T follicular helper cell (primary cell): ENCODE results near the gene GPD1L.
"Not testable (repeated sequence)": the region's sequence is repeated elsewhere in the genome, so short reads cannot be mapped to it uniquely, and the experiment has no call there.

ENCODE experiments used
- DNase-seq: peaks from one replicate; pipeline ENCODE4 v3.0.0-alpha.2; 2020; ENCODE audit warnings: low read depth

Gene GPD1L

GRCh38 chr3:32105291-32106131 is 909 bp upstream of the GPD1L start:
- DNase-seq = no peak

- DNase-seq = no peak
These were observed 526 bp downstream of the GPD1L start for GRCh38 chr3:32106929-32107362.

- DNase-seq = not testable (repeated sequence)
These were observed 1.8 kb downstream of the GPD1L start for GRCh38 chr3:32108224-32108623.

- DNase-seq = no peak
These were observed 2.8 kb downstream of the GPD1L start for GRCh38 chr3:32109256-32109655.

- no peak for DNase-seq
These were observed 3.9 kb downstream of the GPD1L start for GRCh38 chr3:32110233-32110760.

- DNase-seq = no peak
These were observed 5.1 kb downstream of the GPD1L start for GRCh38 chr3:32111560-32111959.

GRCh38 chr3:32113566-32113965 is 7.1 kb downstream of the GPD1L start:
- DNase-seq = no peak

- DNase-seq = no peak
These were observed 7.6 kb downstream of the GPD1L start for GRCh38 chr3:32113981-32114545.

GRCh38 chr3:32114546-32115386 is 8.3 kb downstream of the GPD1L start:
- peak; percentile 64 for DNase-seq

GRCh38 chr3:32117320-32117719 is 10.9 kb downstream of the GPD1L start:
- DNase-seq = no peak

- DNase-seq = no peak
These were observed 11.8 kb downstream of the GPD1L start for GRCh38 chr3:32118215-32118614.

GRCh38 chr3:32120471-32120870 is 14.1 kb downstream of the GPD1L start:
- no peak for DNase-seq

- DNase-seq = no peak
These were observed 14.7 kb downstream of the GPD1L start for GRCh38 chr3:32121137-32121536.

- DNase-seq = no peak
These were observed 17.2 kb downstream of the GPD1L start for GRCh38 chr3:32123620-32124019.

- DNase-seq = no peak
These were observed 18.6 kb downstream of the GPD1L start for GRCh38 chr3:32125012-32125411.

GRCh38 chr3:32126305-32127015 is 20.0 kb downstream of the GPD1L start:
- no peak for DNase-seq

GRCh38 chr3:32127219-32127826 is 20.9 kb downstream of the GPD1L start:
- no peak for DNase-seq

- no peak for DNase-seq
These were observed 22.5 kb downstream of the GPD1L start for GRCh38 chr3:32128936-32129335.

GRCh38 chr3:32129832-32130231 is 23.4 kb downstream of the GPD1L start:
- DNase-seq = no peak

- no peak for DNase-seq
These were observed 25.7 kb downstream of the GPD1L start for GRCh38 chr3:32132121-32132520.

- DNase-seq = no peak
These were observed 26.3 kb downstream of the GPD1L start for GRCh38 chr3:32132706-32133105.
